GM12878 (cell line): ENCODE measurements around the gene RECK. TPM values are rescaled to one million over a fixed set of nuclear protein-coding genes. Genes with fewer than 3 reads are reported as not detected.

Source experiments
- ATAC-seq: fragments of 200-7000 bp; cut with Tn5 transposase; 3 replicates; pipeline ENCODE4 v1.9.1; 2020; ENCODE audit warnings: mild to moderate bottlenecking, moderate library complexity
- BruUV-seq: library from RNA; stranded (reverse); fragments of 400-500 nt; replicated peaks from 2 replicates; lab custom pipeline; 2021; lab: Mats Ljungman, UMichigan
- CTCF ChIA-PET: fragments of 300-600 bp; sonication (Branson Sonifier 250); formaldehyde crosslinking; extraction: SDS; loops from one replicate; lab custom pipeline; 2021; ENCODE audit warnings: inconsistent platforms; lab: Yijun Ruan, JAX
- POLR2A ChIA-PET: fragments of 350-600 bp; formaldehyde crosslinking; extraction: SDS; loops from one replicate; lab custom pipeline; 2021; ENCODE audit warnings: inconsistent platforms; lab: Charles Lee
- RAD21 ChIA-PET: fragments of 300-600 bp; sonication (Branson Sonifier 250); formaldehyde crosslinking; loops from one replicate; lab custom pipeline; 2023; ENCODE audit warnings: antibody characterized with exemption; ENCODE audit not compliant: unreplicated experiment; lab: Charles Lee
- SMC1A ChIA-PET: fragments of 300-600 bp; sonication (Branson Sonifier 250); formaldehyde crosslinking; loops from one replicate; lab custom pipeline; 2023; ENCODE audit not compliant: unreplicated experiment, uncharacterized antibody; lab: Charles Lee
- DNase-seq: peaks from one replicate; pipeline ENCODE4 v3.0.0-alpha.2; 2011; ENCODE audit warnings: low read depth, low spot score
- FAIRE-seq: peaks from 3 replicates; lab custom pipeline; 2011; peaks lifted over from hg19 to GRCh38; lab: Jason Lieb, UNC
- H2AFZ ChIP-seq: 2 replicates; pipeline ENCODE4 v1.6.0; 2011; ENCODE audit warnings: low read depth, low read length, control low read depth; ENCODE audit not compliant: control insufficient read depth
- H3K27ac ChIP-seq: 2 replicates; pipeline ENCODE4 v1.5.1; 2011; ENCODE audit warnings: control low read depth; ENCODE audit not compliant: control insufficient read depth, insufficient read depth
- H3K27me3 ChIP-seq, 2 experiments: replicated peaks in 1 of 2; 2 replicates each; pipeline versions ENCODE4 v1.6.0 to v1.6.1; 2011; ENCODE audit warnings: low read length in 1 of 2; ENCODE audit not compliant: control insufficient read depth in 2 of 2, insufficient read depth in 2 of 2
- H3K36me3 ChIP-seq, 2 experiments: 2 replicates each; pipeline ENCODE4 v1.5.1; 2011; ENCODE audit warnings: low read length in 1 of 2; ENCODE audit not compliant: control insufficient read depth in 2 of 2, insufficient read depth in 2 of 2
- H3K4me1 ChIP-seq: 2 replicates; pipeline ENCODE4 v1.6.1; 2011; ENCODE audit warnings: mild to moderate bottlenecking, low read length, moderate library complexity, mixed read lengths; ENCODE audit not compliant: control insufficient read depth, insufficient read depth
- H3K4me2 ChIP-seq: 2 replicates; pipeline ENCODE4 v1.6.0; 2011; ENCODE audit warnings: control low read depth; ENCODE audit not compliant: control insufficient read depth, insufficient read depth
- H3K4me3 ChIP-seq: fragments of 200-600 bp; sonication (generic); 2 replicates; pipeline ENCODE4 v1.5.1; 2016
- H3K79me2 ChIP-seq: 2 replicates; pipeline ENCODE4 v1.6.0; 2011; ENCODE audit warnings: low read length; ENCODE audit not compliant: control insufficient read depth, insufficient read depth
- H3K9ac ChIP-seq: 2 replicates; pipeline ENCODE4 v1.8.0; 2011; ENCODE audit warnings: low read length, control low read depth, mixed read lengths; ENCODE audit not compliant: control insufficient read depth, insufficient read depth
- H3K9me3 ChIP-seq: replicated peaks from 3 replicates; pipeline ENCODE4 v1.5.1; 2011; ENCODE audit warnings: mild to moderate bottlenecking, low read length; ENCODE audit not compliant: control insufficient read depth, insufficient read depth
- H4K20me1 ChIP-seq: 2 replicates; pipeline ENCODE4 v1.6.0; 2011; ENCODE audit not compliant: control insufficient read depth, insufficient read depth
- FOS ChIP-seq: IDR thresholded peaks from 3 replicates; pipeline ENCODE4 v1.6.1; 2011; ENCODE audit warnings: borderline replicate concordance; ENCODE audit not compliant: insufficient read length; ENCODE audit errors: extremely low read depth
- FOXK2 ChIP-seq: fragments of 450-650 bp; IDR thresholded peaks from 2 replicates; pipeline ENCODE4 v1.6.1; 2017; ENCODE audit warnings: mild to moderate bottlenecking, moderate library complexity
- MYB ChIP-seq: fragments of 150-350 bp; IDR thresholded peaks from 2 replicates; pipeline ENCODE4 v1.6.1; 2014; ENCODE audit warnings: mild to moderate bottlenecking, low read depth, low read length, borderline replicate concordance
- NFXL1 ChIP-seq: fragments of 450-650 bp; IDR thresholded peaks from 2 replicates; pipeline ENCODE4 v1.6.1; 2017; ENCODE audit warnings: antibody characterized with exemption, mild to moderate bottlenecking, borderline replicate concordance
- PAX8 ChIP-seq: fragments of 450-650 bp; IDR thresholded peaks from 2 replicates; pipeline ENCODE4 v1.6.1; 2017; ENCODE audit warnings: mild to moderate bottlenecking, moderate library complexity
- RAD21 ChIP-seq: IDR thresholded peaks from 2 replicates; pipeline ENCODE4 v1.6.1; 2011; ENCODE audit warnings: mild to moderate bottlenecking, low read depth, low read length, moderate library complexity; ENCODE audit not compliant: insufficient read depth
- RB1 ChIP-seq: fragments of 450-650 bp; formaldehyde crosslinking; IDR thresholded peaks from 2 replicates; pipeline ENCODE4 v1.6.1; 2017; ENCODE audit warnings: mild to moderate bottlenecking, borderline replicate concordance
- SRF ChIP-seq, 2 experiments: IDR thresholded peaks; 2 replicates each; pipeline ENCODE4 v1.6.1; 2011; ENCODE audit warnings: low read depth in 2 of 2, low read length in 2 of 2, mild to moderate bottlenecking in 1 of 2, moderate library complexity in 1 of 2
- WGBS: methylation state at CpG from one replicate; pipeline ENCODE4 v1.1.6; 2016; ENCODE audit warnings: low lambda C conversion rate; ENCODE audit not compliant: insufficient replicate concordance, insufficient coverage; ENCODE audit errors: missing lambda C conversion rate; 5-methylcytosine and 5-hydroxymethylcytosine counted together
- in situ Hi-C: fragments of 300-500 bp; cut with MboI; formaldehyde crosslinking; loops from 9 replicates; pipeline ENCODE4 v1.14.3; 2018; ENCODE audit warnings: mixed read lengths
- intact Hi-C: fragments of 100-400 bp; cut with micrococcal nuclease; formaldehyde crosslinking; loops from one replicate; pipeline ENCODE4 v1.14.2; 2022; ENCODE audit not compliant: unreplicated experiment
- polyA plus RNA-seq, 11 experiments: library from polyadenylated mRNA; depleted of rRNA in 4 of 11; unstranded in 6 of 11; stranded (reverse) in 5 of 11; fragments of >200 nt; fragmentation: Nextera tagmentation in 4 of 11; fragmentation: Illumina TruSeq in 1 of 11; extraction: Ambion mirVana in 4 of 11; extraction: Trizol in 1 of 11; gene quantifications; 1 replicate in 1 of 11; 2 replicates in 10 of 11; pipeline versions ENCODE4 v1.2.1 to v1.2.3, GENCODE V29; 2011 to 2016; ENCODE audit warnings: inconsistent platforms in 2 of 11, missing spikeins in 2 of 11, low read depth in 1 of 11
- total RNA-seq, 4 experiments: library from RNA; depleted of rRNA in 3 of 4; stranded (reverse); fragments of >200 nt in 3 of 4; fragmentation: Illumina TruSeq in 1 of 4; extraction: Trizol in 1 of 4; gene quantifications; 2 replicates each; pipeline versions ENCODE4 v1.2.1 to v1.2.3, GENCODE V29; 2013 to 2021
- TF ChIP-seq, protein P1 (sequence below): fragments of 450-650 bp; IDR thresholded peaks from 2 replicates; pipeline ENCODE4 v1.6.1; 2017; ENCODE audit warnings: low read depth, mild to moderate bottlenecking, moderate library complexity
- TF ChIP-seq, protein P2 (sequence below): fragments of 450-650 bp; IDR thresholded peaks from 2 replicates; pipeline ENCODE4 v1.6.1; 2017; ENCODE audit warnings: antibody characterized with exemption, mild to moderate bottlenecking, moderate library complexity
- TF ChIP-seq, protein P3 (sequence below): IDR thresholded peaks from 2 replicates; pipeline ENCODE4 v1.6.1; 2011; ENCODE audit warnings: low read depth, mild to moderate bottlenecking, low read length, moderate library complexity, borderline replicate concordance; ENCODE audit errors: extremely low read depth
- TF ChIP-seq, protein P4 (sequence below): IDR thresholded peaks from 2 replicates; pipeline ENCODE4 v1.6.1; 2012; ENCODE audit warnings: mild to moderate bottlenecking, low read depth, low read length

Gene RECK
- total and polyA plus RNA-seq, 10 of the 15 experiments (the other 5 are each of a cell fraction or from before 2014, with no cell fraction given): 0.02 to 0.40 (median 0.13) TPM

DNA sequence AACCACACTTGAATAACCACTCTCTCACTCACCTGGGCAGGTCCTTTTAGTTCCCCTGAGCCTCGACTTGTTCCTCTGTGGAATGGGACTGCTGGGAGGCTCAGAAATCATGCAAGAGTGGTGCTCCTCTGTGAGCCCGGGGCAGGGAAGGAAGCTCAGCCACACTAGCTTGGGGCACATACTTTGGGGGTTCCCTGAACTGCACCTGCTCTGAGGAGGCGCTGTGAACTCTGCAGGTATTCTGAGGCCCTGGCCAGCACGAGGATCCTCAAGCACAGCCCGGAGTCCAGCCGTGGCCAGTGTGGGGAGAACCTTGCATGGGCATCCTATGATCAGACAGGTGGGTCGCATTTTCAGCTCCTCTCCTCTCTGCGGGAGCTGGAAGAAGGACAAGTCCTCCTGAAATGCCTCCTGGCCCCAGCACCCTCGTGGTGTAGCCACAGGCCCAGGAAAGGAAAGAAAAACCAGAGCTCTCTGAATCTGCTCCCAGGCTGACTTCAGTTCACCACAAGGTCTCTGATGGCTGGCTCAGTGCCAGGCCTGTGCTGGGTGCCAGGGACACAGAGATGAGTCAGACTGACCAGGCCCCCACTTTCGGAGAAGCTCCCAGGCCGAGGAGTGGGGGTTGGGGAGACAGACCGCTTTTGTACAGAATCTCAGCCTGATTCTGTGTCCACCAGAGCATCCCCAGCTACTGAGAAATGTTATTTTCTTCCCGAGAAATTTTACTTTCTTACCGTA, 111.8 kb downstream of the RECK start (continued):
- TF ChIP-seq, protein P1, sequence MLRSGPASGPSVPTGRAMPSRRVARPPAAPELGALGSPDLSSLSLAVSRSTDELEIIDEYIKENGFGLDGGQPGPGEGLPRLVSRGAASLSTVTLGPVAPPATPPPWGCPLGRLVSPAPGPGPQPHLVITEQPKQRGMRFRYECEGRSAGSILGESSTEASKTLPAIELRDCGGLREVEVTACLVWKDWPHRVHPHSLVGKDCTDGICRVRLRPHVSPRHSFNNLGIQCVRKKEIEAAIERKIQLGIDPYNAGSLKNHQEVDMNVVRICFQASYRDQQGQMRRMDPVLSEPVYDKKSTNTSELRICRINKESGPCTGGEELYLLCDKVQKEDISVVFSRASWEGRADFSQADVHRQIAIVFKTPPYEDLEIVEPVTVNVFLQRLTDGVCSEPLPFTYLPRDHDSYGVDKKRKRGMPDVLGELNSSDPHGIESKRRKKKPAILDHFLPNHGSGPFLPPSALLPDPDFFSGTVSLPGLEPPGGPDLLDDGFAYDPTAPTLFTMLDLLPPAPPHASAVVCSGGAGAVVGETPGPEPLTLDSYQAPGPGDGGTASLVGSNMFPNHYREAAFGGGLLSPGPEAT: no peak

DNA sequence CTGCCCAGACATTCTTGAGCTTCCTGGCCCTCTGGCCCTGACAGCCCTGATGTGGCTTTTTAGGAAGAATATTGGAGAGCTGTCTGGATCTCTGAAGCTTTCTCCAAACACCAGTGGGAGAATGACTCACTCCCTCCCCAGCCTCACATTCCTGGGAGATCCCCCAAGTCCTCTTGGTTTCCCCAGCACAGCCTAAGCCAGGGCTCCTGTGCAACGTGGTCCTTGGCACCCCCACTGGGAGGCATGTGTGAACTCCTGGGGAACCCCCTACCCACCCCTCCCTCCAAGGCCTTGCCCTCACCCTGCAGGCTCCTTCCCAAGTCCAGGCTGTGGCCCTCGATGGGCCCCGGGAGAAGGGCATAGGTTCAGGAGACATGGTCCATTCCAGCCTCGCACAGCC, 112.5 kb downstream of the RECK start:
- ATAC-seq: no peak
- TF ChIP-seq SRF (IDR thresholded peaks at IDR 0.05; ENCODE audit: low read depth in 2 of 2, low read length in 2 of 2): no peak
- TF ChIP-seq, protein P2, sequence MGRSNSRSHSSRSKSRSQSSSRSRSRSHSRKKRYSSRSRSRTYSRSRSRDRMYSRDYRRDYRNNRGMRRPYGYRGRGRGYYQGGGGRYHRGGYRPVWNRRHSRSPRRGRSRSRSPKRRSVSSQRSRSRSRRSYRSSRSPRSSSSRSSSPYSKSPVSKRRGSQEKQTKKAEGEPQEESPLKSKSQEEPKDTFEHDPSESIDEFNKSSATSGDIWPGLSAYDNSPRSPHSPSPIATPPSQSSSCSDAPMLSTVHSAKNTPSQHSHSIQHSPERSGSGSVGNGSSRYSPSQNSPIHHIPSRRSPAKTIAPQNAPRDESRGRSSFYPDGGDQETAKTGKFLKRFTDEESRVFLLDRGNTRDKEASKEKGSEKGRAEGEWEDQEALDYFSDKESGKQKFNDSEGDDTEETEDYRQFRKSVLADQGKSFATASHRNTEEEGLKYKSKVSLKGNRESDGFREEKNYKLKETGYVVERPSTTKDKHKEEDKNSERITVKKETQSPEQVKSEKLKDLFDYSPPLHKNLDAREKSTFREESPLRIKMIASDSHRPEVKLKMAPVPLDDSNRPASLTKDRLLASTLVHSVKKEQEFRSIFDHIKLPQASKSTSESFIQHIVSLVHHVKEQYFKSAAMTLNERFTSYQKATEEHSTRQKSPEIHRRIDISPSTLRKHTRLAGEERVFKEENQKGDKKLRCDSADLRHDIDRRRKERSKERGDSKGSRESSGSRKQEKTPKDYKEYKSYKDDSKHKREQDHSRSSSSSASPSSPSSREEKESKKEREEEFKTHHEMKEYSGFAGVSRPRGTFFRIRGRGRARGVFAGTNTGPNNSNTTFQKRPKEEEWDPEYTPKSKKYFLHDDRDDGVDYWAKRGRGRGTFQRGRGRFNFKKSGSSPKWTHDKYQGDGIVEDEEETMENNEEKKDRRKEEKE: no peak
- no peak for TF ChIP-seq MYB
- no peak for TF ChIP-seq NFXL1
- no peak for TF ChIP-seq FOXK2
- TF ChIP-seq, protein P3, sequence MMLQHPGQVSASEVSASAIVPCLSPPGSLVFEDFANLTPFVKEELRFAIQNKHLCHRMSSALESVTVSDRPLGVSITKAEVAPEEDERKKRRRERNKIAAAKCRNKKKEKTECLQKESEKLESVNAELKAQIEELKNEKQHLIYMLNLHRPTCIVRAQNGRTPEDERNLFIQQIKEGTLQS: no peak
- no peak for TF ChIP-seq FOS
- TF ChIP-seq PAX8: no peak
- TF ChIP-seq, protein P4, sequence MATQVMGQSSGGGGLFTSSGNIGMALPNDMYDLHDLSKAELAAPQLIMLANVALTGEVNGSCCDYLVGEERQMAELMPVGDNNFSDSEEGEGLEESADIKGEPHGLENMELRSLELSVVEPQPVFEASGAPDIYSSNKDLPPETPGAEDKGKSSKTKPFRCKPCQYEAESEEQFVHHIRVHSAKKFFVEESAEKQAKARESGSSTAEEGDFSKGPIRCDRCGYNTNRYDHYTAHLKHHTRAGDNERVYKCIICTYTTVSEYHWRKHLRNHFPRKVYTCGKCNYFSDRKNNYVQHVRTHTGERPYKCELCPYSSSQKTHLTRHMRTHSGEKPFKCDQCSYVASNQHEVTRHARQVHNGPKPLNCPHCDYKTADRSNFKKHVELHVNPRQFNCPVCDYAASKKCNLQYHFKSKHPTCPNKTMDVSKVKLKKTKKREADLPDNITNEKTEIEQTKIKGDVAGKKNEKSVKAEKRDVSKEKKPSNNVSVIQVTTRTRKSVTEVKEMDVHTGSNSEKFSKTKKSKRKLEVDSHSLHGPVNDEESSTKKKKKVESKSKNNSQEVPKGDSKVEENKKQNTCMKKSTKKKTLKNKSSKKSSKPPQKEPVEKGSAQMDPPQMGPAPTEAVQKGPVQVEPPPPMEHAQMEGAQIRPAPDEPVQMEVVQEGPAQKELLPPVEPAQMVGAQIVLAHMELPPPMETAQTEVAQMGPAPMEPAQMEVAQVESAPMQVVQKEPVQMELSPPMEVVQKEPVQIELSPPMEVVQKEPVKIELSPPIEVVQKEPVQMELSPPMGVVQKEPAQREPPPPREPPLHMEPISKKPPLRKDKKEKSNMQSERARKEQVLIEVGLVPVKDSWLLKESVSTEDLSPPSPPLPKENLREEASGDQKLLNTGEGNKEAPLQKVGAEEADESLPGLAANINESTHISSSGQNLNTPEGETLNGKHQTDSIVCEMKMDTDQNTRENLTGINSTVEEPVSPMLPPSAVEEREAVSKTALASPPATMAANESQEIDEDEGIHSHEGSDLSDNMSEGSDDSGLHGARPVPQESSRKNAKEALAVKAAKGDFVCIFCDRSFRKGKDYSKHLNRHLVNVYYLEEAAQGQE: no peak
- TF ChIP-seq RB1: no peak
- no peak for TF ChIP-seq RAD21
- TF ChIP-seq, all 136 proteins: peak for 0
- Histone ChIP-seq H3K9me3 (peaks cover 4% of the 10 kb centered on the region; the same call in 1 of the 3 replicates), H3K27ac (0 out of 2 replicates have a peak overlapping the region, but pooled peaks have one; percentile 6), H3K4me1 (peaks cover 65% of the 10 kb centered on the region), H3K4me3 (no peak overlapping the region), H3K36me3 (no peaks in the 10 kb centered on the region), H3K27me3 (no peaks in the 10 kb centered on the region), H3K4me2 (peak overlapping the region; percentile 68), H3K9ac (no peak overlapping the region), H2AFZ (no peak overlapping the region), H3K79me2 (no peaks in the 10 kb centered on the region), H4K20me1 (no peaks in the 10 kb centered on the region)
- POLR2A ChIA-PET: no interaction called here
- SMC1A ChIA-PET: interaction anchor here (1.4 to 1.5 kb wide), 2 partner anchors 20 to 44 kb away, joined by 5 read pairs; partner anchors contain the start of gene CCIN
- 75% methylated on average over 4 of the region's 4 CpGs for WGBS
- BruUV-seq: no TSS peak
- in situ Hi-C loops: no loop called here
- intact Hi-C loops: no loop called here
- FAIRE-seq (no peak), DNase-seq (no peak)
- CTCF ChIA-PET: interaction anchor here (0.6 to 1.7 kb wide), 4 partner anchors 15 to 157 kb away, joined by 3 to 8 read pairs (median 3); no protein-coding TSS in a partner anchor
- RAD21 ChIA-PET: interaction anchor here (1.0 kb wide), 1 partner anchor 17 kb away, joined by 4 read pairs; no protein-coding TSS in a partner anchor
